CD4-positive, alpha-beta T cell treated with Interleukin-21 for 1 hour (primary cell): ENCODE data around the gene PTGFRN.
"Not testable (repeated sequence)": the region's sequence is repeated elsewhere in the genome, so short reads cannot be mapped to it uniquely, and the experiment has no call there.

Experiments used
- DNase-seq: peaks from one replicate; pipeline ENCODE4 v3.0.0-alpha.2; 2020

Gene PTGFRN

DNA sequence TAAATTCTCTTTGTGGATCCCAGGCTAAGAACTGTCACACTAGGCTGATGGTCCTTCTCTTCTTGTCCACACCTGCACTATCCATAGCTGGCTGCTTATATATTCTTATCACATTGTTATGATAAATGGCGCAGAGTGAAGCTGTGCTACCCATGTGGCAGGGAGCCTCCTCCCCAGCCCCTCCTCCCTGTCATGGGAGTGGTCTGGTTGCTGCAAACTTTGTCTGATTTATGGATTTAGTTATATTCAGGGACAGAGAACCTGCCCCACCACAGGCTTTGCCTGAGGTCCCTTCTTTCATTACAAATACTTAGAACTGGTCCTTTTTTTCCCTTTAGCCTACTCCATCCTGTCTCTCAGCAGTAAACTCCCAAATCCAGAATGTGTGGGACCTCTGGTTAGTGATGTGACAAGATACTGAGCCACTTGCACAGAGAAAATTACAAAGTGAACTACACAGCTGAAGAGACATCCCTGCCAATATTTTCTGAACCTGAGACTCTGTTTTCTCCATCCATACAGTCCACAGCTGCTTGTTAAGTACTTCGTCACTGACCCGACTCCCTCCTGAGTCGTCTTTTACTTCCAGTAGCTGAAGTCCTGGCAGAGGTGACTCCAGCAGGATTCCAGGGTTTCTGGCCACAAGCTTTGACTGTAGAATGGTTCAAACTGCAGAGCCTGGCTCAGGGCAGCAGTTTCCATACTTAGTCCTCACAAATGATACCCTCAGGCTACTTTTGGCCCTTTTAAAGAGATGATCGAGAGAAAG, 37.6 kb downstream of the PTGFRN start:
- no peak for DNase-seq

DNA sequence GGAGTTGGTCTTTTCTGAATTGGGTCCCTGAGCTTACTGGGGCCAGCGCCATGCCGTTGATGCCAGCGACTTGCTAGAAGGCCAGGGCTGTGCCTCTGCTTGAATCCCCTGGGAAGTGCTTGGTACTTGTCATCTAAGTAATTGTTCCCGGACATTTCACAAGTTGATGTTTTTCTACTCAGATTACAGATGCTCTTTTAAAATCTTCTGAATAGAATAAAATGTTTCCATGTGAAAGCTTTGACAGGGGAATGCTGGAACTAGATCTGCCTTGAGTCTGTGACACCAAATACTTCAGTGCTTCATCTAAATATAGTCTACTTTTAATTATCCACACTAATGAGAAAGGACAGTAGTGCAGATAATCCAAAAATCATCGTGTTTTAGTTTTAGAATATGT, 38.3 kb downstream of the PTGFRN start:
- DNase-seq, result no peak

DNA sequence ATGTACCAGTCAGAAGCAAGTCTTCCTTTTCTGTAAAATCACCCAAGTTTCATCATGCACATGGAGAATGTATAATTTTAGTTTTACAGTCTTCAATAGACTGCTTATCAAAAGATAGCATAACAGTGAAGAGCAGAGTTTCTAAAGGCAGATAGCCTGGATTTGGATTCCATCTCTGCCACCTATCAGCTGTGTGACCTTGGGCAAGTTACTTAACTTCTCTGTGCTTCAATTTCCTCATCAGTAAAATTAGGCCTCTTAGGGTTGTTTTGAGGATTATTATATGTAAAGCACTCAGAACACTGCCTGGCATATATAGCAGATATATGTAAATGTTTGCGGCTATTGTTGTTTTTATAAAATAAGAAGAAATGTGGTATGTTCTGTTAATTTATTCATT, 38.9 kb downstream of the PTGFRN start:
- DNase-seq, result no peak

DNA sequence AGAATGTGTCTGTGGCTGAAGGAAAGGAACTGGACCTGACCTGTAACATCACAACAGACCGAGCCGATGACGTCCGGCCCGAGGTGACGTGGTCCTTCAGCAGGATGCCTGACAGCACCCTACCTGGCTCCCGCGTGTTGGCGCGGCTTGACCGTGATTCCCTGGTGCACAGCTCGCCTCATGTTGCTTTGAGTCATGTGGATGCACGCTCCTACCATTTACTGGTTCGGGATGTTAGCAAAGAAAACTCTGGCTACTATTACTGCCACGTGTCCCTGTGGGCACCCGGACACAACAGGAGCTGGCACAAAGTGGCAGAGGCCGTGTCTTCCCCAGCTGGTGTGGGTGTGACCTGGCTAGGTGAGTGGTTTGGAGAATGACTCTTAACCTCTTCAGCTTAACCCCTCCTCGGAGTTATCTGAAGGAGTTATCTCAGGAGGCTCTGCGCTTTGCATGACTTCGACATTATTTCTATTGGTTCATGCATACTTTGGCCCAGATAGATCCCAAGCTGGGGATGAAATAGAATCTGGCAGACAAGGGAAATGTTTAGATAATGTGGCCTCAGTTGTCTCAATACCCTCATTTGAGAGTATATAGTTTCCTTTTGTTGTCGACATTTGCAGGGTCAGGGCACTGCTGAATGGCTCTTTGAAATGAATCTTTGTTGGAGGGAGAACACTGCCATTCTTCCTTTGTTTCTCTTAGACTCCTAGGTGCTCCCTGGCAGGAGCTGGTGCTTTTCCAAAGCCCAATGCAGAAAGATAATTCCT, 39.7 kb downstream of the PTGFRN start:
- DNase-seq, result no peak

DNA sequence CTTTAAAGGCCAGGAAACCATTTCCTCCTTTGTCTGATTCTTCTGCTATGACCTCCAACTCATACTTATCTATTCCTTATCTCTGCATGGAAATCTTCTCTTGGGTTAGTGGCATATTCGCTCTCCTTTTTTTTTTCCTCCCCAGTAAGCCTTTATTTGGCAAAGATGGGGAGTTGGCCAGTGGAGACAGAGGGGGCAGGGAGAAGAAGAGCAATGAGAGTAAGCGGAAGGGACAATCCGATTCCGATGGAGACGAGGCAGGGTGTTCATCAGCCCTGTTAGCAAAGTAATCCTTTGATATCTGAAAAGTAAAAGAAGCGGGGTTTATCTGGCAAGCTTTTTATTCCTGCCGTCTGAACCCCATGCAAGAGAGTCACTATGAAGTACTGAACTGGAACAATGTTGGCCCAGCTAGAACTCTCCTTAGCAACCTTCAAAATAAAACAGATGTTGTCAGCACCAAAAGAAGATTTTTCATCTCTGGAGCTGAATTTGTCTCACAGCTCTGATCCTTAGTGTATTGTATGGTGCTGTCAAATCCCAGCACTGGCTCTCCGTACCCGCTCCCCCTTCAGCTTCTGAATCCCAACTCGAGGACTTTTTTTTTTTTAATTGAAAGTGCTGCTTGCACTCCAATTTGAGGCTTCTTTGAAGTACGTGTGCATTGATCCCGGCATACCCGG, 40.9 kb downstream of the PTGFRN start:
- no peak for DNase-seq

DNA sequence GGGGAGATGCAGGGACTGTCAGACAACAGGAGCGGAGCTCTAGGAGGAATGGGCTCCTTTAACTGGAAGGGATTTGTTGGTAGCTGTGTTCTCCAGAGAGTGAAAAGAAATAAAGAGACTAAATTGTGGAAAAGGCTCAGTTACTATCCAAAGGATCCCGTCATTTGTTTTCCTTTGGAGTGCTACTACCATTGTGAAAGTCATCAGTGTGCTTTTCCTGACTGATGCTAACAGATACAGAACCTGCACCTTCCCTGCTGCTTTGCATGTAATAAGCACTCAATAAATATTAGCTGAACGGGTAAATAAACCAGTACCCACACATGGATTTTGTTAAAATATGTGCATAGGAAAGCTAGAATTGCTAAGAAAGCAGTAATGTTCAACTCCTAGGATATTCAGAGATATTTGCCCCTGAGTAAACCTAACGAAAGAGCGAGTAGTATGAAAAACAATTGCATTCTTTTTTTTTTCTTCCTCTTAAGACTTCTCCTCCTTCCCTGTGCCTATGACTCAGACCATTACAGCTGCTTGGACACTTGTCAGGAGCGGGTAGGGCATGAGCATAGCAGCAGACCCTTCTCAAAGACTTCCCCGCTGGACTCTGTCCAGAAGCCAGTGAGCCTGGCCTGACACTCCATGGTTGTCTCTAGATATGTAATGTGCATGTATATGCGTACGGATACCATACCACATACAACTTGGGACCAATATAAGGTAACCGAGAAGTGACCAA, 41.7 kb downstream of the PTGFRN start:
- no peak for DNase-seq

DNA sequence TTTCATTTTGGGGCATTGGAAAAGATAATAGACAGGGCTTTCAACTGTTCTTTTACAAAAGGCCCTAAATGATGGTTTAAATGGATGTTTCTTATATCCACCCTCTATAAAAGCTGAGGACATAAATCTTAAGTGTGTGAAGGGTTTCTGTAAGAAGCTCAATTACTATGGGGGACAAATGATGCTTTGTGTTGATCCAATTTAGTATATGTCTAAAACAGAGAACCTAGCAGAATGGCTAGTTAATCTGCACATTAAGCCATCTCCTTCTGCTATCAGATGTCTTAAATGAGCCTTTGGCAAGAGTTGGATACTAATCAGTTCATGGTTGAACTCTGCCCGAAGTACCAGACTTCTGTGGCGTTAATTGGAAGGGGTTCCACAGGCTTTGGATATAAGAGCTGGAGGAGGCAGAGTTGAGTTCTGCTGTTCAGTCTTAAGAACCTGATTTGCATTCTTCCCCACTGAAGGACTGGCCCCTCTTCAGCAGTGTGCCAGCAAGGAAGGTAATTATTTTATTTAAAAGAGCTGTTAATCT, 43.1 kb downstream of the PTGFRN start:
- no peak for DNase-seq

DNA sequence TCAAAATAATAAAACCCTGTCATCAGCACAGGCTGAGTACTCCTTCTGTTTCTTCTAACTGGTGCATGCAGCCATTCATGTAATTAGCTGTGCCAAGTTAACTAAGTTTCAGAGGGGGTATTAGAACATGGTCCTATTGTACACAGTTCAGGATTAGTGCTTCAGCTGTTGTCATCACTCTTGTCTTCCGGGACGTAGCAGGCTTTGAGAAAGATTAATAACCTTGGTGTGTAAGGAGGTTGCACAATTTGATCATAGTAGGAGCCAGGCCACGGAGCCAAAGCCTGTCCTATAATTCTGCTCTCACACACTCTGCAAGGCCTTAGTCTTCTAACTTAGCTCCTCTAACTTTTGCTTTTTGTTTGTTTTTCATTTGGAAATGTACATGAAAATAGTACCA, 44.7 kb downstream of the PTGFRN start:
- no peak for DNase-seq

DNA sequence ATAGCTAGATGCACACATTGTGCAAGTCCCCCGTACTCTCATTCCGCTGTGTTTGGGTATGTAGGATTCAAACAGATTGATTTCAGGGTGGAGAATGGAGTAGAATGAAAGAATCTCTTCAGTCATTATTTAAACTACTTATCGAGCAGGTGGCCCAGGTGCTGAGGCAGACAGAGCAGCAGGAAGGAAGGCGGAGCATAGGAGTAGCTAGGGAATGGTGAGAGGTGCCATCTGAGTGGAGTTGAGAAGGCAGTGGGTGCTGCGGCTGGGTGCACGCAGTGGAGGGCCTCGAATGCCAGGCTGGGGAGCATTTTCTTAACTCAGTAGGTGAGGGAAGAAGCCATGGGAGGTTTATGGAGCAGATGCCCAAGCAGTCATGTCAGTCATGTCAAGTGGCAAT, 46.7 kb downstream of the PTGFRN start:
- DNase-seq, result no peak

DNA sequence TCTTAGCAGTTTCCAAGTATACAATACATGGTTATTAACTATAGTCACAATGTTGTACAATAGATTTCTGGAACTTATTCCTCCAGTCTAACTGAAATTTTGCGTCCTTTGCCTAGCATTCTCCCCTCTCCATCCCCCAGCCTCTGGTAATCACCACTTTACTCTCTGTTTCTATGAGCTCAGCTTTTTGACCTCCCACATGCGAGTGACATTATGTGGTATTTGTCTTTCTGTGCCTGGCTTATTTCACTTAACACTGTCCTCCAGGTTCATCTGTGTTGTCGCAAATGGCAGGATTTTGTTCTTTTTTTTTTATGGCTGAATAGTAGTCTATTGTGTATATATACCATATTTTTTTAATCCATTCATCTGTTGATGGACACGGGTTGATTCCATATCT, 47.9 kb downstream of the PTGFRN start:
- DNase-seq, result no peak

DNA sequence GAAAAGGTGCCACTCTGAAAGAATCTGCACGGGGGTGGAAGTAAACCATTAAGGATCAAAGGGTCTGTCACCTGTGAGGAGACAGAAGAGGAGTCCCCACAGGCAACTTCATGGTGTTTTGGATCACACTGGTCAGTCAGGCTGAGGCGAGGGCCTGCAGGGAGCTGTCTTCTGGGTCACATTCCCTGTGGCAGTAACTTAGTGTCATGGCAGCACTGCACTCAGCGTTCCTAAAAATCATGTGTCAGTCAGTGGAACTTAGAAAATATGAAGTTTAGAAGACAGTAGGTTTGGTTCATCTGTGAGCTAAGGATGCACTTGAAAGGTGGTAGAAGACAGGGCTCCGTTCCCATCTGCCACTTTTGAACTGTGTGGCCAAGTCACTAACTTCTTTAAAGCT, 48.4 kb downstream of the PTGFRN start:
- DNase-seq, result no peak

DNA sequence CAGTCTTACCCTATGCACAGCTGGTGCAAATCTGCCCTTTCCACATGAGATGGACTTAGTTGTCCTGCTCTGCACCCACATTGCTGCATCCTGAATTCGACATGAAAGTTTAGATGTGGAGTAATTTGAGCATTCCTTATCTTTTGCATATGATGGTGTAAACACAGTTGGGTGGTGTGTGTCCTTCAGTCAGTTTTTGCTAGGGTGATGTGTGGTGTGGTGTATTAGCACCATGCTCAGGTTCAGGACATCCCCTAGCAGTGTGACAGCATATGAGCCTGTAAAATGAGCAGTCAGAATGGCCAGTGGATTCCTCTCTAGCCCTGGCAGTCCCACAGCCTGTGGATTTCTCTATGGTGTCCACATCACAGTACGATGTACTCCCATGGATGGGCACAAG, 49.3 kb downstream of the PTGFRN start:
- DNase-seq, result no peak

DNA sequence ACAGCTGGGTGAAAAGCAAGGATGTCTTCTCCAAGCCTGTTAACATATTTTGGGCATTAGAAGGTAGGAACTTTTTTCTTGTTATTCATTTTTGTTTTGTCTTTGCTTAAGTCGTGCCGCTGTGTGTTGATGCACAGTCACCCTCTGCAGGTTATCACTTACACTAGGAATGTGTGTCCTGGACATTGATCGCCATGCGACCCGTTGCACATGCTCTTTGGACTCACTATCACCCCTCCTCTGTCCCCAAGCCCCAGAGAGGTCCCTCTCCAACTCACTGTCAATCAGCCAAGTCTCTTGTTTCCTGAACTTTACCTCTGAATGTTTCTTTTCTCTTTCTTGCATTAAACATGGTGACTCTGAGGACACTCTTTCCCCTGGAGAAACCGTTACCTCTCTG, 51.9 kb downstream of the PTGFRN start:
- DNase-seq, result no peak

DNA sequence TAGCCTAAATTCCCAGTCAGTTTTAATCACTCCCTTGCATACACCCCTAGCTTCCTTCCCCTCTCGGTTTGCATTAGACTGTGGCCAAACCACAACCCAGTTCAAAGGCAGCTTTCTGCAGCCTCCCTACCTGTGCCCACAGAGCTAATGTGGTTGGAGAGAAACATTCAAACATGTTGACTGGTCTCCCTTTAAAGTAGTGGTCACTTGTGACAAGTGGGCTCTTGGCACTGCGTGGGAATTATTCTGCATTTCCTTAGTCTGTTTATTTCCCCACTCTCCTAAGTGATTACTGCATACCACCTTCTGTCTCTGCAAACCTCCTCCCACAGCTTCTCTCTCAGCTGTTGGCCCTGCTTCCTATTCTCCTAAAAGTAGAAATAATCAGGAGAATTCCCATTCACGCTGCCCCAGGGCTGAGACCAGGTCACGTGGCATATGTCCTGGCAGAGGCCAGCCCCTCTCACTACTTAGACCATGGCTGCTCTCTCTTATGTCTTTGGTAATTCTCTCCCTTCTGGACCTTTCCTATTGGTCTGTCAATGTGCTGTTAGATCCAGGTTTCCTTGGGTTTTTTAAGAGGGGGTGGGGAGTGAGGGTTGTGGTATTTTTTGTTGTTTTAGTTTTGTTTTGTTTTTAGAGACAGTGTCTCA, 53.4 kb downstream of the PTGFRN start:
- peak; percentile 33 for DNase-seq

DNA sequence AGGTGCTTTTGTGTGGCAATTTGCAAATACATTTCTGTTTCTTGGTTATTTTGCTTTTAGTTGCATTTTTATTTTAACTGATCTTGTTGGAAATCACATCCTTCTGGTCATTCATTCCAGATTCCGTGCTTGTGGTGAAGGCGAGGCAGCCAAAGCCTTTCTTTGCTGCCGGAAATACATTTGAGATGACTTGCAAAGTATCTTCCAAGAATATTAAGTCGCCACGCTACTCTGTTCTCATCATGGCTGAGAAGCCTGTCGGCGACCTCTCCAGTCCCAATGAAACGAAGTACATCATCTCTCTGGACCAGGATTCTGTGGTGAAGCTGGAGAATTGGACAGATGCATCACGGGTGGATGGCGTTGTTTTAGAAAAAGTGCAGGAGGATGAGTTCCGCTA, 57.1 kb downstream of the PTGFRN start:
- DNase-seq, result no peak

DNA sequence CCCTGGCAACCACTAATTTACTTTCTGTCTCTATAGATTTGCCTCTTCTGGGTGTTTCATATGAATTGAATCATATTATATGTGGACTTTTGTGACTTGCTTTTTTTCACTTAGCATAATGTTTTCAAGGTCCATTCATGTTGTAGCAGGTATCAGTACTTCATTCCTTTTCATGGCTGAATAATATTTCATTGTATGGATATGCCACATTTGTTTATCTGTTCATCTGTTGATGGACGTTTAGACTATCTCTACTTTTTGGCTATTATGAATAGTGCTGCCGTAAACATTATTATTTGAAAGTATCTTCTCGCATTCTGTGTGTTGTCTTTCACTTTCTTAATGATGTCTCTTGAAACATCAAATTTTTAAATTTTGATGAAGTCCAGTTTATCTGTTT, 59.0 kb downstream of the PTGFRN start:
- no peak for DNase-seq

DNA sequence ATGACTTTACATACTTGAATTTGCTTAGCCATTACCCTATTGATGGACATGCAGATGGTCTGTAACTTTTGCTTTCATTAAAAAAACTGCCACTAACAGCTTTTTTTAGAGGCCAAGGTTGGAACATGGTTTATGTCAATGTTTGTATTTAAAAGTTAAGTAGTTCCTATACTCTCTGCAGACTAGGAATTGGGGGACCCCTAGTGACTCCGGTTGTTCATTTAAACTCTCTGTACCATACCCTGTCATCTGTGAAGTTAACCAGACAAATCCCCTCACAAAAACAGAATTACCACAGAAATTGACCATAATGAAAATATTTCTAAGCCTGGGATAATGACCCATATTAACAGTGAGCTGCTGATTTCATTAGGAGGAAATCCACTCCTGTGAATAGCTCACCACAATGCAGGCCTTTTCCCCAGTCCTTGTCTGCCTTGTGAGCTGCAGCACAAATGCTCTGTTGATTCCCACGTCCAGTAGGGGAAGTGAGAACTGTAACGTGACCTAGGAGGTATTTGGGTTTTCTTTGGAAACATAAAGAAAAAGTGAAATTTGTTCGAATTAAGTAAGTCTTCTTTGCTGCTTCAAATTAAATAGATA, 61.6 kb downstream of the PTGFRN start:
- DNase-seq, result no peak

DNA sequence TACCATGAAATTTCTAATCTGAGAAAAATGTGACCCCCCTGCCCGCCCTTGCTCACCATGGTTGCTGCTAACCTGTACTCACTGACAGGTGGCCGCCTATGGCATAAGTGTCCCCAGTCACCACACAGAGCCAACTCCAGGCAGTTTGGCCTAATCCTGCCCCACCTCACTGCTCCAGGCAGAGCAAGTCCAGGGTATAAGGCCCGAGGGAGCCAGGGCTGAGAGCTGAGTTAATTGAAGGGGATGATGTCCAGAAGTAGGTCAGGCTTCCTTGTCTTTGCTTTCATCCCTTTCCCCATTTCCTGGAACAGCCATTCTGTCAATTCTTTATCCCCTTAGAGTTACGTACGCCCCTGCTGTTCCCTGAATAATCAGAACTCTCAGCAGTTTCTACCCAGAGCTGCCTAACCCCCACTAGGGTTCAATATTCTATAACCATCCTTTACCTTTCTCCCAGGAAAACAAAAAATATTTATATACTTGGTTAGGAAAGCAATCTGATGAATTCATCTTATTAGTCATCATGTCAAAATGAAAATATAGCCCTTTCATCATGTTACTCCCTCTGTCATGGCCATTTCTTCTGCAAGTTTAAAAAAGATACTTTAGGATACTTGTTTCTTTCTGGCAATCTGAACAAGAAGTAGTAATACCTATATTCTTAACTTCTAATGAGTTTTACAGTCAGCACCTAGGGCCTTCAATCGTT, 62.4 kb downstream of the PTGFRN start:
- no peak for DNase-seq

DNA sequence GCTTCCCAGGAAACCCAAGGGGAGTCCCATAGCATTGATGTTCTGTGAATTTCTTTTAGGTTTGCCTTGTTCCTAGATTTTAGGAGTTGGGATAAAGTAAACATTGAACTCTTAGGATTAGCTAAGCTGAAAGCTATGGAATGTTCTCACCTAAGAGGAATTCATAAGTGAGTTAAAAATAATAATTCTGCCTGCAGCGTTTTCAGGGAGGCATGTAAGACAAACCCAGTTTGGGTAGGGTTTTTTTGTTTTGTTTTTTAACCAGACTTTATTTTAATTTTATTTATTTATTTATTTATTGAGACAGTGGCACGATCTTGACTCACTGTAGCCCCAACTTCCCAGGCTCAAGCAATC, 62.9 kb downstream of the PTGFRN start:
- no peak for DNase-seq

DNA sequence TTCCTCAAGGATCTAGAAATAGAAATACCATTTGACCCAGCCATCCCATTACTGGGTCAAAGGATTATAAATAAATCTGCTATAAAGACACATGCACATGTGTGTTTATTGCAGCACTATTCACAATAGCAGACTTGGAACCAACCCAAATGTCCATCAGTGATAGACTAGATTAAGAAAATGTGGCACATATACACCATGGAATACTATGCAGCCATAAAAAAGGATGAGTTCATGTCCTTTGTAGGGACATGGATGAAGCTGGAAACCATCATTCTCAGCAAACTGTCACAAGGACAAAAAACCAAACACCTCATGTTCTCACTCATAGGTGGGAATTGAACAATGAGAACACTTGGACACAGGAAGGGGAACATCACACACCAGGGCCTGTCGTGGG, 70.6 kb downstream of the PTGFRN start:
- not testable (repeated sequence) for DNase-seq

DNA sequence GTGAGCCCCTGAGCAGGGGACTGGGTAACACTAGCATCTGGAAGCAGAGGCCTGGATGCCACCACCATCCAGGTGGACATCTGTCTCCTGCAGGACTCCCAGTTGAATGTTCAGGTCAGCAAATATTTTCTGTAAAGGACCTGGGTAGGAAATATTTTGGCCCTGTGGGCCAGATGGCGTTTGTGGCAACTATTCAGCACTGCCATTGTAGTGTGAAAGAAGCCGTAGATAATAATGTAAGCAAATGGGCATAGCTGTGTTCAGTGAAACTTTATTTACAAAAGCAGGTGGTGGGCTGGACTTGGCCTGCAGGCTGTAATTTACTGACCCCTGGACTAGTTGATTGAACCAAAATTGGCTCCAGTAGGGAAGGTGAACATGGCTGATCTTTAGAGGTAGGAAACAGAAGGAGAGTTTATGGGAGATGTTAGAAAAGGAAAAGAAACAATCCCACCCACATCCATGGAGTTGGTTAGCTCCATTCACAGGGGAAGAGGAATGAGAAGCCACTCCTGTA, 71.9 kb downstream of the PTGFRN start:
- DNase-seq, result no peak
